Activated CD8-positive, alpha-beta memory T cell treated with anti-CD3 and anti-CD28 coated beads for 1 hour (primary cell): ENCODE results near the gene EIF3K.

ENCODE experiments used
- DNase-seq, 2 donors: peaks; one replicate each; pipeline ENCODE4 v3.0.0-alpha.2; 2020; ENCODE audit warnings: low read depth in 1 of 2; ENCODE audit errors: extremely low read depth in 1 of 2

The EIF3K gene

GRCh38 chr19:38665219-38665931, 46.4 kb downstream of the EIF3K start:
- DNase-seq = no peak

GRCh38 chr19:38665950-38666662, 47.1 kb downstream of the EIF3K start:
- DNase-seq = no peak

GRCh38 chr19:38666663-38667511, 47.9 kb downstream of the EIF3K start:
- DNase-seq = no peak

- no peak for DNase-seq
These were observed 48.7 kb downstream of the EIF3K start for GRCh38 chr19:38667661-38668171.

- DNase-seq = no peak
These were observed 50.6 kb downstream of the EIF3K start for GRCh38 chr19:38669552-38669951.

GRCh38 chr19:38670921-38671398, 52.0 kb downstream of the EIF3K start:
- no peak for DNase-seq

- DNase-seq = no peak
These were observed 52.7 kb downstream of the EIF3K start for GRCh38 chr19:38671654-38672053.

GRCh38 chr19:38673030-38673429, 54.0 kb downstream of the EIF3K start:
- no peak for DNase-seq

GRCh38 chr19:38674388-38675171, 55.6 kb downstream of the EIF3K start:
- no peak for DNase-seq

- no peak for DNase-seq
These were observed 56.6 kb downstream of the EIF3K start for GRCh38 chr19:38675611-38676010.

GRCh38 chr19:38676023-38676877, 57.3 kb downstream of the EIF3K start:
- DNase-seq = no peak

GRCh38 chr19:38676878-38677646, 58.1 kb downstream of the EIF3K start:
- no peak for DNase-seq

GRCh38 chr19:38678217-38678890, 59.4 kb downstream of the EIF3K start:
- DNase-seq = no peak

GRCh38 chr19:38678891-38679494, 60.0 kb downstream of the EIF3K start:
- DNase-seq = no peak

GRCh38 chr19:38679839-38680238, 60.9 kb downstream of the EIF3K start:
- DNase-seq = no peak

GRCh38 chr19:38682195-38682867, 63.3 kb downstream of the EIF3K start:
- DNase-seq = no peak

GRCh38 chr19:38682872-38683392, 63.9 kb downstream of the EIF3K start:
- DNase-seq = no peak
